ENCODE results near the gene QRICH1.
"Not testable (repeated sequence)": the region's sequence is repeated elsewhere in the genome, so short reads cannot be mapped to it uniquely, and the experiment has no call there.

The QRICH1 gene

DNA sequence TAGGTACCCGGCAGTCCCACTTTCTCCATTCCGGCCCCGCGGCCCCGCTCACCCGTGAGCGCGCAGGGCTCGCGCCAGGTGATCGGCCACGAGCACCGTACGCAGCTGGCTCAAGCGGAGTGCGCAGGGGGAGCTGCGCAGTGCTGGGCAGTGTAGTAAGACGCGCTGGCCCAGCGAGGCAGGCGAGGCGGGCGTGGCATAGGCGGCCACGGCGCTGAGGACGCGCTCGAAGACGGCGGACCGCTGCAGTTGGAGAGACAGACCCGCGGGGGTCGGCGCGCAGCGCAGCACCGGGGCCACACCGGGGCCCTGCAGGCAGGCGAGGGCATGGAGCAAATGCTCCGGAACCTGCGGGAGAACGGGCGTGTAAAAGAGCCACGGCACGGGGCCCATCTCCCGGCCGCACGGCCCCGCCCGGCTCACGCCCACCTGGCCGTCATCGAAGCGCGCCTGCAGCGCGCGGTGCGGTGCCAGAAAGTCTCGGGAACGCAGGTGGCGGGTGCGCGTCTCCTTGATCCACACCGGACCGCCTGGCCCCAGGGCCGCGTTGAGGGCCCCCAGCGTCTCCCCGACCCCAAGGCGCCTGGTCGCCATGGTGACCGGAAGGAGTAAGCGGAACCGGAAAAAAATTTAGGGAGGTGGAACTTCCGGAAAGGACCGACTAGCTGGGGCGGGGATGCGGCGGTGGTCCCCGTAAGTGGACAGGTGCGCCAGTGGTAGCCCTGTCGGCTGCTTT is 75.7 kb downstream of the QRICH1 start, which contains the start of gene DALRD3:
Gene DALRD3 (minus strand): TSS at position 610 of the 736 bp plus-strand sequence. CDS start 16 bp downstream, at position 594.
- peak in 45 of 51 donors; percentile 11 to 80 (median 54) for DNase-seq

DNA sequence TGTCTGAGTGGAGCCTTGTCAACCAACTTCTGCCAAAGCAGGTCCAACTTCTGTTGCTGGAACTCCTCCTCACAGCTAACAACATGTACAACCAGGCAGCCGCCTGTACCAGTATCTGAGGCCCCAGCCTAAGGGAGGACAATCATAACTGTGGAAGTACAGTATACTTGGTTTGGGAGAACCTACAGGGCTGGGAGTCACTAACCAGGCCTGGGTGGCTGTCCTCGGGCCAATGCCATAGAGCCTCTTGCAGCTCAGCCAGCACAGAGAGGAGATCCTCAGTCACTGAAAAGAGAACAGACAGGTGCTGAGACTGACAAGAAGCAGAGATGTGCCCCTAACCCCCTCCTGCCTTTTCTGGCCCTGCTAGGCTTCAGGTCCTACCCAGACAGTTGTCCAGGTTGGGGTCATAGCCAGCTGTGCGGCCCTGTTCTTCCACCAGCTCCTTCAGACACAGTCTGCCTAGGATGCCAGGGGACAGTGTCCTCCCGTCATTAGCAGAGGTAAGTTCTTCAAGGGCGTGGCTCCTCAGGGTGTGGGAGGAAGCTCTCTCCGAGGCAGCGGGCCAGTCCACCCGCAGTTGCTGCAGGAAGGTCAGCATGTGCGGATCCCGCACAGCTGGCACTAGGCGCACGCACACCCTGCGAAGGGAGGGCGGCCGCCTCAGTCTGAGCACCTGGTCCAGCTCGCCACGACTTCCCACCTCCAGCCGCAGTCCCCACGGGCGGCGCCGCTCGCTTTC is 76.5 kb downstream of the QRICH1 start:
- DNase-seq: no peak

DNA sequence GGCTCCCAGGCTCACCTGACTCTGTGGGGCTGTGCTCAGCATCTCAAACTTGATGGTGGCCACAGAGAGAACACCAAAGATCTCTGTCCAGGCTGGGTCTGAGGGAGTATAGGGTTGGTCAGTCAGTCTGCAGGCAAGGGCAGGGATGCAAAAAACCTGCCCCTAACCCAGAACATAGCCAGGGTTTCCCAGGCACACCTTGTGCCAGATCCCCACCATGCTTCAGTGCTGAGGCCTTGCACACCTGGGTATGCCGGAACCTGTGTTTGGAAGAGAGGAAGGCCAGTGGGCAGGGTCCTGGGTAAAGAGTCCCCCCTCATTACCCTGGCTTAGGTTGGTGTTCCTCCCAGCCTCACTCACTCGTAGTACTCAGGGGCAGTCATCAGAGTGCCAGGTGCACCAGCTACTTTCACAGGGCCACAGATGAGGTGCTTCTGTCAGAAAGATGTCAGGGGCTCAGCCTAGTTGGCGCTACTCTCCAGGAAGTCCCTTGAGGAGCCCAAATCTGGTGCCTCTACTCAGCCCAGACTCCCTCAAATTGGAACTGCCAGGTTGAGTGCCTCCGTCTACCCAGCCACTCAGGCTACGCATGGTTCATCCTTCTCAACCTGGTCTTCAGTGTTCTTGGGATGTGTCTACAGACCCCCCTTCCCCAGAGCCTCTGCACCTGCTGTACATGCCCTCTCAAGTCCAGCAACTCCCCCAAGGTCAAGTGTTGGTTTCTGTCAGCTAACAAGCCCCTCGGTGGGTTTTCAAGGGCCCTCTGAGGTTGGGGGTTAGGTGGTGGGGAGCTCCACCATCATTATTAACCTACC is 77.2 kb downstream of the QRICH1 start:
- DNase-seq: no peak

DNA sequence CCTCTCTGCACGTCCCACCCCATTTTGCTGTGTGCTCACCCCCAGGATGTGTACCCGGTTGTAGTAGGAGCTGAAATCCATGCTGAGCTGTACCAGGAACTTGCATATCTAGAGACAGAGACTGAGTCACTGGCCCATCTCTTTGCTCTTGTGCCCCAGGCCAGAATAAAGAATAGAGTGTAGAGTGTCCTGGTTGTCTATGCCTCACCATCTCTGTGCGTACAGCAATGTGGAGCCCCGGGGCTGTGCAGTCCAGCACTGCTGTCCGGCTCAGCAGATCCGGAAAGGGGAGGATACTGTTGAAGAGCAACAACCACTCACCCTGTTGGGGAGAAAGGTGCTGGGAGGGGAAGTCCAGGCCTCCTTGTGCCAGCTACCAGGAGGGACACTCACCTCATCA is 78.1 kb downstream of the QRICH1 start:
- no peak for DNase-seq

DNA sequence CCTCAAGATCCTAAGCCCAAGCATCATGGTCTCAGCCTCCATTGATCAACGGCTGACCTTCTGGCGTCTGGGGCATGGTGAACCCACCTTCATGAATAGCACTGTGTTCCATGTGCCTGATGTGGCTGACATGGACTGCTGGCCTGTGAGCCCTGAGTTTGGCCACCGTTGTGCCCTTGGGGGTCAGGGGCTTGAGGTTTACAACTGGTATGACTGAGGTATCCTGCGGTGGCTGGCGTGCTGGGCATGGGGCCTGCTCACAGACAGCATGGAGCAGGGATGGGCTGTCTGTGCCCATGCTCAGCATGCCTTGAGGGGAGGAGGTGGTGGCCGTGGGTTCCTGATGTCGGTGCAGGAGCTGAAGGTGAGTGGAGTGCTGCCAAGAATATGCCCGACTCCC is 78.8 kb downstream of the QRICH1 start:
- no peak for DNase-seq

DNA sequence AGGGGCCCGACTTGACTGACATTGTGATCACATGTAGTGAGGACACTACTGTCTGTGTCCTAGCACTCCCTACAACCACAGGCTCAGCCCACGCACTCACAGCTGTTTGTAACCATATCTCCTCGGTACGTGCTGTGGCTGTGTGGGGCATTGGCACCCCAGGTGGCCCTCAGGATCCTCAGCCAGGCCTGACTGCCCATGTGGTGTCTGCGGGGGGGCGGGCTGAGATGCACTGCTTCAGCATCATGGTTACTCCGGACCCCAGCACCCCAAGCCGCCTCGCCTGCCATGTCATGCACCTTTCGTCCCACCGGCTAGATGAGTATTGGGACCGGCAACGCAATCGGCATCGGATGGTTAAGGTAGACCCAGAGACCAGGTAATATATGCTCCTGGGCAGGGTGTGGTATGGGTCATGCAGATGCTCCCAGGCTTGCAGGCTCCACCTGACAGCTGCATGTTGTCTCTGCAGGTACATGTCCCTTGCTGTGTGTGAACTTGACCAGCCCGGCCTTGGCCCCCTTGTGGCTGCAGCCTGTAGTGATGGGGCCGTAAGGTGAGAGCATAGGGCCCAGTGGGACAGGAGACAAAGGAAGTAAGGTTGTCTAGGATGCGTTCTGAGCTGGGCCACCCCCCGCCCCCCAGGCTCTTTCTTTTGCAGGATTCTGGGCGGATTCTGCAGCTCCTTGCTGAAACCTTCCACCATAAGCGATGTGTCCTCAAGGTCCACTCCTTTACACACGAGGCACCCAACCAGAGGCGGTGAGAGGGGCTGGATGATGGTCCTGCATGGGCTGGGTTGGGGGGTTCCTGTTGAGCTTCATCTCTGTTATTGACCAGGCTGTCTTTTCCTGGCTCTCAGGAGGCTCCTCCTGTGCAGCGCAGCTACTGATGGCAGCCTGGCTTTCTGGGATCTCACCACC is 79.9 kb downstream of the QRICH1 start:
- DNase-seq: no peak

DNA sequence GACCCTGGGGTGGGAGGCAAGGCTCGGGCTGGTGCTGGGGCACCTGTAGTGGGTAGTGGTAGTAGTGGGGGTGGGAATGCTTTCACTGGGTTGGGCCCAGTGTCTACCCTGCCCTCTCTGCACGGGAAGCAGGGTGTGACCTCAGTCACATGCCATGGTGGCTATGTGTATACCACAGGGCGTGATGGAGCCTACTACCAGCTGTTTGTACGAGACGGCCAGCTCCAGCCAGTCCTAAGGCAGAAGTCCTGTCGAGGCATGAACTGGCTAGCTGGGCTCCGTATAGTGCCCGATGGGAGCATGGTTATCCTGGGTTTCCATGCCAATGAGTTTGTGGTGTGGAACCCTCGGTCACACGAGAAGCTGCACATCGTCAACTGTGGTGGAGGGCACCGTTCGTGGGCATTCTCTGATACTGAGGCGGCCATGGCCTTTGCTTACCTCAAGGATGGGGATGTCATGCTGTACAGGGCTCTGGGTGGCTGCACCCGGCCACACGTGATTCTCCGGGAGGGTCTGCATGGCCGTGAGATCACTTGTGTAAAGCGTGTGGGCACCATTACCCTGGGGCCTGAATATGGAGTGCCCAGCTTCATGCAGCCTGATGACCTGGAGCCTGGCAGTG is 80.6 kb downstream of the QRICH1 start:
- DNase-seq: no peak

DNA sequence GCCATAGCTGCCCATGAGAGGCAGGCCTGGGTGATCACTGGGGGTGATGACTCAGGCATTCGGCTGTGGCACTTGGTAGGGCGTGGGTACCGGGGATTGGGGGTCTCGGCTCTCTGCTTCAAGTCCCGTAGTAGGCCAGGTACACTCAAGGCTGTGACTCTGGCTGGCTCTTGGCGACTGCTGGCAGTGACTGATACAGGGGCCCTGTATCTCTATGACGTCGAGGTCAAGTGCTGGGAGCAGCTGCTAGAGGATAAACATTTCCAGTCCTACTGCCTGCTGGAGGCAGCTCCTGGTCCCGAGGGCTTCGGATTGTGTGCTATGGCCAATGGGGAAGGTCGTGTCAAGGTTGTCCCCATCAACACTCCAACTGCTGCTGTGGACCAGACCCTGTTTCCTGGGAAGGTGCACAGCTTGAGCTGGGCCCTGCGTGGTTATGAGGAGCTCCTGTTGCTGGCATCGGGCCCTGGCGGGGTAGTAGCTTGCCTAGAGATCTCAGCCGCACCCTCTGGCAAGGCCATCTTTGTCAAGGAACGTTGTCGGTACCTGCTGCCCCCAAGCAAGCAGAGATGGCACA is 81.3 kb downstream of the QRICH1 start:
- no peak for DNase-seq

DNA sequence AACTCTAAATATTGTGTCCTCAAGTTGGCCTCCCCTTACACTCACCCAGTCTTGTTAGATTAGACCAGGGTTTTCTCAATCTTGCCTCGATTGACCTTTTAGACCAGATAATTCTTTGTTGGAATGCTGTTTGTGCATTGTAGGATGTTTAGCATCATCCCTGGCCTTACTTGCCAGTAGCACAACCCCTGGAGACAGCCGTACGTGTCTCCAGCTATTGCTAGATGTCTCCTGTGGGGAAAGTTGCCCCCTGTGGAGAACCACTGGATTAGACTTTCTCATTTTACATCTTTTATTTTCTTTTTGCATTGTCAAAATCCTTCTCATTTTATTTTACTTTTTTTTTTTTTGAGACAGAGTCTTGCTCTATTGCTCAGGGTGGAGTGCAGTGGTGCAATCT is 84.5 kb downstream of the QRICH1 start:
- DNase-seq: no peak

DNA sequence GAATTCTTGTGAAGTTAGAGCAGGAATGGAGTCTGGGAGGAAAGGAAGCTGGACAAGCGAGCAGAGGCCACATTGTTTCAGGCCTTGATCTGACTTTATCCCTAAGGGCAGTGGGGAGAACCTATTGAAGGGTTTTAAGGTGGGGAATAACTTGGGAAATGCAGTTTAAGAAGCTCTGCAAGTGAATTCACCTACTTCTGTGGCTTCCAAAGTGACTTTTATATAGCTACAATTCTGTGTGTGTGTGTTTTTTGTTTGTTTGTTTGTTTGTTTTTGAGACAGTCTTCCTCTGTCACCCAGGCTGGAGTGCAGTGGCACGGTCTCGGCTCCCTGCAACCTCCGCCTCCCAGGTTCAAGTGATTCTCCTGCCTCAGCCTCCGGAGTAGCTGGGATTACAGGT is 85.2 kb downstream of the QRICH1 start:
- not testable (repeated sequence) for DNase-seq

DNA sequence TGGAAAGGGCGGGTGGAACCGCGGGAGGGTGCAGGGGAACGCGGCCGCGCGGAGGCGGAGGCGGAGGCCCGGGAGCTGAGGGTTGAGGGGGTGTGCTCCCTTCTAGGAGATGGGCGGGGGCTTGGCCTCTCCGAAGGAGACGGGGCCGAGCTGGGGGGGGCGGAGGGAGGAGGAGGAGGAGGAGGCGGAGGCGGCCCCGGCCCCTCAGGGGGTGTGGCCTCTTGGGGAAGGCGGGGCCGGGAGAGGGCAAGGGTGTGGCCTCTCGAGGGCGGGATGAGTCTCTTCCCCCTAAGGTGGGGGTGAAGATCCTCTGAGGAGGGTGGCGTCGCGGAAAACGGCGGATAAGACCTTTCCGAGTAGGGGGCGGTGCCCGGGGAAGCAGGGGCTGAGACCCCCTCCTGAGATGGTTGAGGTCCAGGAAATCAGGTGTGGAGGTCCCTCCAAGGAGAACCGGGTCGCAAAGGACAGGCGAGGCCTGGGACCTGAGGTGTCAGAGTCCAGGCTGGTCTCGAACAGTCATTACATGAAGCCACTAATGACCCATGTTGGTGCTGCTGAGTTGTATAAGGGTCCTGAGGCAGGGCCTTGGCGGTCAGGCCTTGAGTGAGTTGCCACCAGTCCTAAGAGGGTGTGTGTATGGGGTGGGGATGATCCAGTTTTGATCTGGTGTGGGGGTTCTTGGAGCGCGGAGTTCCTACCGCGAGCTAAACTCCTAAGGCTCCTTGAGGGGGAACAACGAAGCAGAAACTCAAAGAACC is 85.9 kb downstream of the QRICH1 start:
- DNase-seq: peak in 48 of 51 donors; percentile 25 to 90 (median 71)

DNA sequence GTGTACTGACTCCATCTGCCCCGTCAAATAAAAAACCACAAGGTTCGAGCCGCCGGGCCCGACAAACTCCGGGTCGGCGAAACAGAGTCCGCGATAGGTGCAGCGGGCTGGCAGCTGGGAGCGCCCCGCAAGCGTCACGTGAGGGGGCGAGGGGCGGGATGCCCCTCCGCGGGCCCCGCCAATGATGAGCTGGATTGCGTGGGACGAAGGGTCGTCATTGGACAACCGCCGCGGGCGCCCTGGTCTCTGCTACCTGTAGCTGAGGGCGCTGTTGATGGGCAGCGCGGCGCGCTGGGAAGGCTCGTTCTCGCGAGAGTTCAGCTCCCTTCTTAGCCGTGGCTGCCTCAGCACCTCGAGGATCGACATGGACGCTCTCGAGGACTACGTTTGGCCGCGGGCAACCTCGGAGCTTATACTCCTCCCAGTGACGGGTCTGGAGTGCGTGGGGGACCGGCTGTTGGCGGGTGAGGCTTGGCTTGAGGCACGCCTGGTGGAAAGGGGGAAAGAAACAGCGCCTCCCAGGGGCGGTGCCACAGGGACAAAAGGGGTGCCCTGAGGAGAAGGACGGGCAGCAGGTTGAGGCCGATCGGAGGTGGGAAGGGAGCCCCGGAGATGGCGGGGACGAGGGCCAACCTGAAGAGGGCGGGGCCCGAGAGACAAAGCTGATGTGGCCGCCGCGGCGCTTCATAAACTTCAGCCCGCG is 86.7 kb downstream of the QRICH1 start, which contains the start of gene WDR6:
Gene WDR6 (plus strand): TSS at position 324 of the 703 bp plus-strand sequence. CDS start 41 bp downstream, at position 365.
- DNase-seq: peak; percentile 66 to 98 (median 95)

DNA sequence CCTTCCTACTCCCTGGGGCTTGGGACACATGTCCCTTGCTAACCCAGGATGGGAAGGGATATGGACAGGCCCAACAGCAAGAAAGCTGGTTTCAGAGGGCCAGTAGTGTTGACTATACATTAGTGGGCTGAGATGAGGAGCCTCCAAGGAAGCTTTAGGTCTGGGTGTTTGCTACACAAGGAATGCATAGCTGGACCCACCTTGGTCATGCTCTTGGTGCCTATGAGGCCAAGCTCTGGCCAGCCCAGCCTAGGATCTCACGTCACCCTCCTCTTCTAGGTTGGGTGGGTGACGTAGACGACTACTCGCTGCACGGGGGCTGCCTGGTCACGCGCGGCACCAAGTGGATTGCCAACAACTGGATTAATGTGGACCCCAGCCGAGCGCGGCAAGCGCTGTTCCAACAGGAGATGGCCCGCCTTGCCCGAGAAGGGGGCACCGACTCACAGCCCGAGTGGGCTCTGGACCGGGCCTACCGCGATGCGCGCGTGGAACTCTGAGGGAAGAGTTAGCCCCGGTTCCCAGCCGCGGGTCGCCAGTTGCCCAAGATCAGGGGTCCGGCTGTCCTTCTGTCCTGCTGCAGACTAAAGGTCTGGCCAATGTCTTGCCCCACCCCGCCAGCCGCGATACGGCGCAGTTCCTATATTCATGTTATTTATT is 87.3 kb downstream of the QRICH1 start:
- peak in 30 of 51 donors; percentile 35 to 77 (median 60) for DNase-seq

DNA sequence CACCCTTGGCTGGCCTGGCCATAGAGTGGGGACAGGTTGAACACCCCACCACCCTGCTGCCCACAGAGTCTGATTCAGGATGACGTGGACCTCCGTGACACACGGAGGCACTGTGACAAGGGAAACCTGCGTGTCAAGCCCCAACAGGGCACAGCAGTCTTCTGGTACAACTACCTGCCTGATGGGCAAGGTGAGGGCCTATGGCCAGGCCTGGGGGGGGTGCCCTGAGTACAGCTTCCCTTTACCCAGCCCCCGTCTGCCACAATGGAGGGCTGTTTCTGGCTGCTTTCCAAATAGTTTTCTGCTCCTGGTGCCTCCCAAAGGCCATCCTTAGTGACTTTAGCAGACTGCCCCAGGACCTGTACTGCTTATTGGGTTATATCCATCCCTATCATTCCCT is 87.9 kb downstream of the QRICH1 start:
- no peak for DNase-seq

DNA sequence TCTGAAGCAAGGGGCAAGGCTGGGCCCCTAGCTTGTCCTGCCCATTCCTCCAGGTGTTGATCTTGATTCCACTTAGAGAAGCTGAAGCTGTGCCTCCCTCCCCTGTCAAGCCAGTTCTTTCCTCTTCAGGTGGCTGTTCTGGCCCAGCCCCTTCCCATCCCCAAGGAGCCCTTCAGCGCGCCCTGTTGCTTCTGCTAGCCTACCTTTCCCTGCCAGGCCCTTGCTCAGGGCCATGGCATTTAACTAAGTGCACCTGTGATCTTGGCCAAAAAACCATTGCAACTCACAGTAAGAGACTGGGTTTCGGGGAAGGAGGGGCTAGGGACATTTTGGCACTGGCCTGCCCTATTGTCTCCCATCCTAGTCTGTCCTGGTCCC is 88.6 kb downstream of the QRICH1 start:
- no peak for DNase-seq

DNA sequence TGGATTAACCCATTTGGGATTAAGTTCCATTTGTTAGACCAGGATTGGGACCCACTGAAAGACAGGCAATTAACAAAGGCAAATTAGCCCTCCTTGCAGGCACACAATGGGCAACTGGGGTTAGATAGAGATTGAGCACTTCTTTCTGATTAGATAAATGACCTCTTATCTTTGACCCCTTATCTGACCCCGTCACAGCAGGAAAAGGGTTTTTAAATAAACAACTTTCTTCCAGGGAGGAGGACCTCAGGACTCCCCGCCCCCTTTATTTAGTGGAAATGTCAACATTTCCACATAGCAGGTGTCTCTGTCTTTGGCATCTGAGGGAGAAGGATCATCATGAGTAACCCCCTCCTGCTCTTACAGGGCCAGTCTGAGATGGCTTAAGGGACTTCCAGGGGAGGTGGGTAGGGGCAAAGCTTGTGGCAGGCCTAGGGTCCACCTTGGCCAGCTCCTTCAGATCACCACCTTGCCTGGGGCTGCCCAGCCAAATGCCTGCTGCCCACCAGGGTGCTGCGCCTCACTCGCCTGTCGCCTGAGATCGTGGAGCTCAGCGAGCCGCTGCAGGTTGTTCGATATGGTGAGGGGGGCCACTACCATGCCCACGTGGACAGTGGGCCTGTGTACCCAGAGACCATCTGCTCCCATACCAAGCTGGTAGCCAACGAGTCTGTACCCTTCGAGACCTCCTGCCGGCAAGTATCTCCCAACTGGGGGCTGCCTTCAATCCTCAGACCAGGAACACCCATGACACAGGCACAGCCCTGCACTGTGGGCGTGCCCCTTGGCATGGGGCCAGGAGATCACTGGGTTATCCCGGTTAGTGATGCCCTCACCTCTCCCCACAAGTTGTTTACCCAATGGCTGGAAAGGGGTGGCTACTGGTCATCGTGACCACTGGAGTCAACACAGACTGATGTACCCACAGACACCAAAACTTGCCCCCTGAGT is 89.2 kb downstream of the QRICH1 start:
- no peak for DNase-seq

DNA sequence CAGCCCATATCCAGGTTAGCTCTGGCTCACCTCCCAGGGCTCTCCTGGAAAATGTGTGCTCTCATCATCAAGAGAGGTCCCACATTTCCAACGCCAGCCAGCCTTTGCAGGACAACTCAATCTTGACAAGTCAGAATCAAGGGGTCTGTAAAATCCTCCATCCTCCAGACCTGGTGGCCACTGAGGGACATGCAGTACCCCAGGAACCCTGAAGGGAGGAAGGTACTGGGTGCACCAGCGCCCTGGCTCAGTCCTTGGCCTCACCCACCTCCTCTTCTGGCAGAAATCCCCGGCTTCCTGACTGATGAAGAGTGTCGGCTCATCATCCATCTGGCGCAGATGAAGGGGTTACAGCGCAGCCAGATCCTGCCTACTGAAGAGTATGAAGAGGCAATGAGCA is 92.7 kb downstream of the QRICH1 start:
- no peak for DNase-seq

Data from hypothalamus (tissue), 51 donors.